ENCODE data around the gene RFX1. TPM values are rescaled to one million over a fixed set of nuclear protein-coding genes. Genes with fewer than 3 reads are reported as not detected.

RFX1 gene
- total RNA-seq, 1 experiment from 2014 or later, result 25.5 TPM

- POLR2A ChIA-PET (ENCODE audit: unreplicated experiment), result interaction anchor here (0.5 to 1.2 kb wide), 4 partner anchors 25 to 176 kb away, joined by 3 to 12 read pairs (median 6); partner anchors contain the start of gene RFX1
- Histone ChIP-seq H3K27ac (0 out of 2 replicates have a peak within 1 kb of the TSS, but pooled peaks have one; percentile 12), H3K79me2 (ENCODE audit: low read depth) (no peaks in the 10 kb centered on the region), H3K27me3 (ENCODE audit: insufficient read depth, low read depth) (no peaks in the 10 kb centered on the region), H3K4me3 (peak within 1 kb of the TSS; percentile 88), H3K9me3 (ENCODE audit: insufficient read depth, low read depth) (no peaks in the 10 kb centered on the region), H2AFZ (peak within 1 kb of the TSS; percentile 94), H4K20me1 (ENCODE audit: insufficient read depth) (no peaks in the 10 kb centered on the region), H3K4me1 (replicated peaks; ENCODE audit: insufficient read depth) (no peaks in the 10 kb centered on the region; the same call in 1 of the 2 replicates), H3K4me2 (peak within 1 kb of the TSS; percentile 93), H3F3A (ENCODE audit: insufficient read depth, low read depth) (peaks cover 14% of the 10 kb centered on the region; the same call in 1 of the 2 replicates), H3K9me2 (ENCODE audit: insufficient read depth) (no peaks in the 10 kb centered on the region), H3K36me3 (ENCODE audit: low read depth) (no peaks in the 10 kb centered on the region)
- CTCF ChIA-PET, result interaction anchor here (0.6 to 0.7 kb wide), 5 partner anchors 10 to 1670 kb away, joined by 3 to 12 read pairs (median 4); no protein-coding TSS in a partner anchor
- BruUV-seq (replicated peaks), result no TSS peak
- intact Hi-C loops (cut with micrococcal nuclease; ENCODE audit: unreplicated experiment), result loop anchor here (5.0 kb wide), 1 partner anchor 40 kb away; the partner anchor contains the start of gene MISP3
- TF ChIP-seq CTCF (conservative IDR thresholded peaks at IDR 0.05) (peak; percentile 86), EZH2 (IDR thresholded peaks at IDR 0.05; ENCODE audit: low read depth) (no peak)
- DNase-seq, result peak; percentile 48 to 56
These were observed 25.8 kb upstream of the RFX1 start, which contains the start of gene IL27RA for GRCh38 chr19:14031719-14032480. Gene IL27RA (plus strand): TSS chr19:14031762. CDS start chr19:14031873, 111 bp downstream.

GRCh38 chr19:14030997-14031718 lies 25.0 kb upstream of the RFX1 start:
- BruUV-seq (replicated peaks), result no TSS peak
- Histone ChIP-seq H3K9me3 (ENCODE audit: insufficient read depth, low read depth) (no peaks in the 10 kb centered on the region), H3F3A (ENCODE audit: insufficient read depth, low read depth) (peaks cover 20% of the 10 kb centered on the region; the same call in 1 of the 2 replicates), H2AFZ (peak overlapping the region; percentile 94), H3K4me3 (peak overlapping the region; percentile 88), H3K9me2 (ENCODE audit: insufficient read depth) (no peaks in the 10 kb centered on the region), H3K27me3 (ENCODE audit: insufficient read depth, low read depth) (no peaks in the 10 kb centered on the region), H3K79me2 (ENCODE audit: low read depth) (no peaks in the 10 kb centered on the region), H4K20me1 (ENCODE audit: insufficient read depth) (no peaks in the 10 kb centered on the region), H3K36me3 (ENCODE audit: low read depth) (no peaks in the 10 kb centered on the region), H3K27ac (no peak overlapping the region), H3K4me2 (peak overlapping the region; percentile 93), H3K4me1 (replicated peaks; ENCODE audit: insufficient read depth) (peaks cover 5% of the 10 kb centered on the region; the same call in 1 of the 2 replicates)
- TF ChIP-seq CTCF (conservative IDR thresholded peaks at IDR 0.05) (no peak), EZH2 (IDR thresholded peaks at IDR 0.05; ENCODE audit: low read depth) (no peak)
- intact Hi-C loops (cut with micrococcal nuclease; ENCODE audit: unreplicated experiment), result loop anchor here (5.0 kb wide), 1 partner anchor 41 kb away; the partner anchor contains the start of gene MISP3
- CTCF ChIA-PET, result interaction anchor here (0.6 to 0.7 kb wide), 5 partner anchors 11 to 1671 kb away, joined by 3 to 12 read pairs (median 4); no protein-coding TSS in a partner anchor
- DNase-seq, result no peak
- POLR2A ChIA-PET (ENCODE audit: unreplicated experiment), result interaction anchor here (0.5 to 1.2 kb wide), 3 partner anchors 25 to 175 kb away, joined by 3 to 12 read pairs (median 8); partner anchors contain the start of gene RFX1

- H3F3A ChIP-seq (ENCODE audit: insufficient read depth, low read depth), result peaks cover 38% of the 10 kb centered on the region
- no TSS peak for BruUV-seq (replicated peaks)
These were observed 22.8 kb upstream of the RFX1 start for GRCh38 chr19:14028901-14029300.

More at GRCh38 chr19:14028901-14029300, 22.8 kb upstream of the RFX1 start:
- Histone ChIP-seq H2AFZ (no peak overlapping the region), H3K4me3 (no peak overlapping the region), H3K36me3 (ENCODE audit: low read depth) (no peaks in the 10 kb centered on the region), H3K79me2 (ENCODE audit: low read depth) (no peaks in the 10 kb centered on the region), H3K9me3 (ENCODE audit: insufficient read depth, low read depth) (no peaks in the 10 kb centered on the region), H3K4me1 (replicated peaks; ENCODE audit: insufficient read depth) (peaks cover 19% of the 10 kb centered on the region), H3K27me3 (ENCODE audit: insufficient read depth, low read depth) (no peaks in the 10 kb centered on the region), H3K27ac (no peak overlapping the region), H3K4me2 (no peak overlapping the region), H3K9me2 (ENCODE audit: insufficient read depth) (no peaks in the 10 kb centered on the region), H4K20me1 (ENCODE audit: insufficient read depth) (no peaks in the 10 kb centered on the region)
- TF ChIP-seq EZH2 (IDR thresholded peaks at IDR 0.05; ENCODE audit: low read depth) (no peak), CTCF (conservative IDR thresholded peaks at IDR 0.05) (no peak)
- intact Hi-C loops (cut with micrococcal nuclease; ENCODE audit: unreplicated experiment), result no loop called here
- DNase-seq, result no peak
- ChIA-PET POLR2A (ENCODE audit: unreplicated experiment) (no interaction called here), CTCF (interaction anchor here (0.6 to 0.7 kb wide), 2 partner anchors 15 to 17 kb away, joined by 4 to 9 read pairs; no protein-coding TSS in a partner anchor)

Data from PC-9 (cell line).